ENCODE data around the gene KPNA1.

- TF ChIP-seq POLR2AphosphoS5 (IDR thresholded peaks at IDR 0.05; ENCODE audit: low read depth) (no peak), CTCF (conservative IDR thresholded peaks at IDR 0.05; ENCODE audit: low read depth in 2 of 2) (no peak), JUNB (IDR thresholded peaks at IDR 0.05; ENCODE audit: unreplicated experiment) (no peak), EZH2 (IDR thresholded peaks at IDR 0.05; ENCODE audit: low read depth, unreplicated experiment) (no peak), REST (IDR thresholded peaks at IDR 0.05; ENCODE audit: unreplicated experiment) (no peak)
These were observed 48.4 kb upstream of the KPNA1 start for GRCh38 chr3:122562923-122563716.

Measured in GM23338 (cell line).